ENCODE data around the gene FLYWCH2.

- TF ChIP-seq CTCF (IDR thresholded peaks at IDR 0.05) (no peak), POLR2A (IDR thresholded peaks at IDR 0.05) (no peak), EP300 (IDR thresholded peaks at IDR 0.05) (no peak)
Observed at GRCh38 chr16:2942045-2942444, 59.0 kb downstream of the FLYWCH2 start.
